SK-N-SH (cell line): ENCODE results near the gene MAP3K6. TPM values are rescaled to one million over a fixed set of nuclear protein-coding genes. Genes with fewer than 3 reads are reported as not detected.

Source experiments
- CTCF ChIA-PET: fragments of 300-600, 350-600 bp; formaldehyde crosslinking; extraction: SDS; loops from one replicate; lab custom pipeline; 2021; lab: Yijun Ruan, JAX
- POLR2A ChIA-PET: fragments of 350-600 bp; sonication (Branson Sonifier 250); formaldehyde crosslinking; extraction: SDS; loops from one replicate; lab custom pipeline; 2020; ENCODE audit warnings: antibody characterized with exemption, inconsistent platforms; lab: Yijun Ruan, JAX
- DNase-seq: peaks from one replicate; pipeline ENCODE4 v3.0.0; 2012
- H2AFZ ChIP-seq: fragments of 200-600 bp; sonication (generic); 2 replicates; pipeline ENCODE4 v1.8.1; 2016; ENCODE audit warnings: antibody characterized with exemption, mild to moderate bottlenecking, low read depth
- H3F3A ChIP-seq: fragments of 200-600 bp; sonication (generic); replicated peaks from 2 replicates; pipeline ENCODE3; 2016; ENCODE audit warnings: antibody characterized with exemption, mild to moderate bottlenecking; ENCODE audit not compliant: insufficient read depth
- H3K27ac ChIP-seq, 2 experiments: fragments of 200-500 bp in 1 of 2; fragments of 200-600 bp in 1 of 2; sonication (Bioruptor generic) in 1 of 2; sonication (generic), shearing (Covaris generic) in 1 of 2; 2 replicates each; pipeline versions ENCODE4 v1.5.1 to v1.6.1; 2014 to 2016; ENCODE audit warnings: low read depth in 2 of 2, inconsistent platforms in 1 of 2, low read length in 1 of 2, mild to moderate bottlenecking in 1 of 2, mixed read lengths in 1 of 2
- H3K27me3 ChIP-seq: fragments of 200-600 bp; sonication (generic), shearing (Covaris generic); 2 replicates; pipeline ENCODE4 v1.6.1; 2016; ENCODE audit warnings: mixed run types; ENCODE audit not compliant: insufficient read depth
- H3K36me3 ChIP-seq, 2 experiments: fragments of 200-500 bp in 1 of 2; fragments of 200-600 bp in 1 of 2; sonication (Bioruptor generic) in 1 of 2; sonication (generic) in 1 of 2; replicated peaks in 1 of 2; 2 replicates each; pipeline versions ENCODE3 to v1.5.1; 2014 to 2016; ENCODE audit warnings: low read length in 1 of 2, mild to moderate bottlenecking in 1 of 2; ENCODE audit not compliant: insufficient read depth in 2 of 2, control insufficient read depth in 1 of 2
- H3K4me1 ChIP-seq, 2 experiments: fragments of 200-500 bp in 1 of 2; fragments of 200-600 bp in 1 of 2; sonication (Bioruptor generic) in 1 of 2; sonication (generic), shearing (Covaris generic) in 1 of 2; 2 replicates each; pipeline versions ENCODE4 v1.5.1 to v1.6.1; 2014 to 2016; ENCODE audit warnings: low read depth in 1 of 2, low read length in 1 of 2, mixed run types in 1 of 2; ENCODE audit not compliant: insufficient read depth in 2 of 2, control insufficient read depth in 1 of 2
- H3K4me2 ChIP-seq: fragments of 200-600 bp; sonication (generic), shearing (Covaris generic); 2 replicates; pipeline ENCODE4 v1.6.1; 2017; ENCODE audit warnings: mixed run types
- H3K4me3 ChIP-seq, 2 experiments: fragments of 200-500 bp in 1 of 2; fragments of 200-600 bp in 1 of 2; sonication (Bioruptor generic) in 1 of 2; sonication (generic), shearing (Covaris generic) in 1 of 2; 2 replicates each; pipeline versions ENCODE4 v1.5.1 to v1.8.1; 2014 to 2016; ENCODE audit warnings: low read depth in 2 of 2, inconsistent platforms in 1 of 2, low read length in 1 of 2, mild to moderate bottlenecking in 1 of 2, mixed read lengths in 1 of 2, moderate library complexity in 1 of 2
- H3K79me2 ChIP-seq: fragments of 200-600 bp; sonication (generic); 2 replicates; pipeline ENCODE4 v1.8.1; 2017; ENCODE audit warnings: mild to moderate bottlenecking; ENCODE audit not compliant: insufficient read depth
- H3K9ac ChIP-seq: fragments of 200-600 bp; sonication (generic); 2 replicates; pipeline ENCODE4 v1.6.1; 2017; ENCODE audit warnings: mixed run types
- H3K9me2 ChIP-seq: fragments of 200-600 bp; sonication (generic); 2 replicates; pipeline ENCODE4 v1.6.1; 2017; ENCODE audit warnings: mixed run types
- H3K9me3 ChIP-seq: fragments of 200-600 bp; sonication (generic); 2 replicates; pipeline ENCODE4 v1.6.1; 2017; ENCODE audit warnings: mixed run types, mild to moderate bottlenecking, moderate library complexity
- H4K20me1 ChIP-seq: fragments of 200-600 bp; sonication (generic); 2 replicates; pipeline ENCODE4 v1.6.1; 2017; ENCODE audit warnings: mild to moderate bottlenecking, mixed run types; ENCODE audit not compliant: insufficient read depth
- ELF1 ChIP-seq: IDR thresholded peaks from 2 replicates; pipeline ENCODE4 v1.4.0; 2012
- FOSL2 ChIP-seq: IDR thresholded peaks from 2 replicates; pipeline ENCODE4 v1.4.0; 2012; ENCODE audit warnings: low read depth, mild to moderate bottlenecking, moderate library complexity, borderline replicate concordance
- JUND ChIP-seq: IDR thresholded peaks from 2 replicates; pipeline ENCODE4 v1.4.0; 2012
- MXI1 ChIP-seq: IDR thresholded peaks from 2 replicates; pipeline ENCODE4 v1.6.1; 2012; ENCODE audit warnings: mild to moderate bottlenecking, low read depth, low read length, improper control_type of control experiment
- NRF1 ChIP-seq: IDR thresholded peaks from 2 replicates; pipeline ENCODE4 v1.6.1; 2012; ENCODE audit warnings: low read depth, mild to moderate bottlenecking, low read length
- POLR2AphosphoS5 ChIP-seq: IDR thresholded peaks from 2 replicates; pipeline ENCODE4 v1.6.1; 2012; ENCODE audit warnings: low read depth, low read length
- RAD21 ChIP-seq: IDR thresholded peaks from 2 replicates; pipeline ENCODE4 v1.6.1; 2012; ENCODE audit warnings: mild to moderate bottlenecking, low read length
- RXRA ChIP-seq: IDR thresholded peaks from 2 replicates; pipeline ENCODE4 v1.4.0; 2012; ENCODE audit warnings: low read depth, mild to moderate bottlenecking, borderline replicate concordance
- YY1 ChIP-seq: IDR thresholded peaks from 2 replicates; pipeline ENCODE4 v1.4.0; 2012; ENCODE audit warnings: low read depth, mild to moderate bottlenecking
- WGBS: methylation state at CpG from one replicate; pipeline ENCODE4 v1.1.6; 2017; ENCODE audit warnings: low lambda C conversion rate; 5-methylcytosine and 5-hydroxymethylcytosine counted together
- polyA plus RNA-seq, 3 experiments: library from polyadenylated mRNA; depleted of rRNA; stranded (reverse); fragments of >200 nt; gene quantifications; 2 replicates each; pipeline ENCODE4 v1.2.3, GENCODE V29; 2012
- TF ChIP-seq, protein P1 (sequence below): fragments of 150-350 bp; IDR thresholded peaks from 2 replicates; pipeline ENCODE4 v1.6.1; 2016; ENCODE audit warnings: mild to moderate bottlenecking, low read depth, low read length
- TF ChIP-seq, protein P2 (sequence below): fragments of 200-600 bp; sonication (generic); IDR thresholded peaks from 2 replicates; pipeline ENCODE4 v1.6.1; 2017; ENCODE audit warnings: antibody characterized with exemption, mild to moderate bottlenecking, moderate library complexity

The MAP3K6 gene
- polyA plus RNA-seq, 1 of the 3 experiments (the other 2 are of a cell fraction): 17.3 TPM

DNA sequence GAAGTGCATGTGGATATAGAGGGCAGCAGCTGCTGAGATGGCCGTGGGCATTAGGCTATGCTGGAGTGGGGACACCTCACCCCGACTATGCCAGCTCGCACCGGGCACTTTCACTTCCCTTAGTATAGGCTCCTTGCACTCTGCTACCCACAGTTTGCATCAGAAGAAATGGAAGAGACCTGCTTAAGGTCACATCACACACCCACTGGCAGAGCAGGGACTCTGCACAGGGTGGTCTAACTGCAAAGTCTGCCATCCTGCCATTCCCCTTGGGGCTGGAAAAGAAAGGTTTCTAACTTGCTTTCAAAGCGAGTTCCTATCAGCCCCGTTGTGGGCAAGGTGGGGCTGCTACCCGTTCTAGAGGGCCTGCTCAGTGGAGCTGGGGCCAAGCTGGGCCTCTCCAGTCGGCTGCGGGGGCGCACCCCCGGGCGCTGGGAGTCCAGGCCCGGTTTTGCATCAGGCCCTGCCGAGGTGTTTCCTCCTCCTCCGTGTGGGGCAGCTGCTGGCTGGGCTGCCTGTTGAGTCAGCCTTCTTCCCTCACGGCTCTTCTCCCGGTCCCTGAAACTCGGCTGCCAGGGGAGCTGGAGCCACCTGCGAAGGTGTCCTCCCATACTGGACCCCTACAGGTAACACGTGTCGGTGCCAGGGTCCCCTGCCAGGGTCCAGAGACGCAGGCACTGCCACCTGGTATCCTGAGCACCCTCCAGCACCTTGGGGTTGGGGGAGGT is 25.1 kb downstream of the MAP3K6 start, which contains the start of gene SYTL1:
Gene SYTL1 (plus strand): TSS at position 498 of the 728 bp plus-strand sequence. CDS start 3,313 bp downstream, outside the sequence.
- Histone ChIP-seq H3K4me2 (peak within 1 kb of the TSS; percentile 65), H3K4me1 (peaks cover 0 to 8% of the 10 kb centered on the region in 2 experiments; a peak in 2 of 4 replicates), H3K36me3 (no peaks in the 10 kb centered on the region), H3K27ac (no peak within 1 kb of the TSS), H3F3A (no peaks in the 10 kb centered on the region), H3K79me2 (no peaks in the 10 kb centered on the region), H2AFZ (peak within 1 kb of the TSS; percentile 56; the same call in 1 of the 2 replicates), H4K20me1 (no peaks in the 10 kb centered on the region), H3K9ac (no peak within 1 kb of the TSS), H3K9me3 (no peaks in the 10 kb centered on the region), H3K4me3 (no peak within 1 kb of the TSS), H3K9me2 (no peaks in the 10 kb centered on the region), H3K27me3 (no peaks in the 10 kb centered on the region)
- ChIA-PET POLR2A (no interaction called here), CTCF (interaction anchor here (0.6 to 2.7 kb wide), 9 partner anchors 8 to 58 kb away, joined by 3 to 14 read pairs (median 5); no protein-coding TSS in a partner anchor)
- DNase-seq: peak; percentile 59
- TF ChIP-seq FOSL2: peak; percentile 43; the same call in 1 of the 2 replicates
- no peak for TF ChIP-seq MXI1
- TF ChIP-seq JUND: peak; percentile 24; the same call in 1 of the 2 replicates
- 50% methylated on average over 6 of the region's 22 CpGs for WGBS

DNA sequence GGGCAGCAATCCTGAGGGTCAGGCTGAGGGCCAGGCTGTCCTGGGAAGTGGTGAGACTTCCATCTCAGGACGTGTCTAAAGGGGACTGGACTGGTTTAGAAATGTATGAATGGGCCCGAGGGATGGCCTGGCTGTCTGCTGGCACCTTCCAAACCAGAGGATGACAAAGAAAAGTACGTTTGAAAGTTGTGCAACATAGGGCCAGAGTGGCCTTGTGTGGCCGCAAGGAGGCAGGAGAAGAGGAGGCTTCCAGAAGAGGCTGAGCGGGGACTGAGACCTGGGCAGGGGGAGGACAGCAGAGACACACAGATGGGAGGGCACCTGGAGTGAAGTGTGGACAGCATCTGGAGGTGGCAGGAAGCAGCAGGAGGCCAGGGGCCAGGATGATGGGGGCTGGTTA is 27.5 kb downstream of the MAP3K6 start:
- 86% methylated on average over 5 of the region's 5 CpGs for WGBS

More for the DNA sequence above, 27.5 kb downstream of the MAP3K6 start:
- POLR2A ChIA-PET: no interaction called here
- no peaks in the 10 kb centered on the region for H3K79me2 ChIP-seq
- no peak for TF ChIP-seq POLR2AphosphoS5
- TF ChIP-seq, protein P1, sequence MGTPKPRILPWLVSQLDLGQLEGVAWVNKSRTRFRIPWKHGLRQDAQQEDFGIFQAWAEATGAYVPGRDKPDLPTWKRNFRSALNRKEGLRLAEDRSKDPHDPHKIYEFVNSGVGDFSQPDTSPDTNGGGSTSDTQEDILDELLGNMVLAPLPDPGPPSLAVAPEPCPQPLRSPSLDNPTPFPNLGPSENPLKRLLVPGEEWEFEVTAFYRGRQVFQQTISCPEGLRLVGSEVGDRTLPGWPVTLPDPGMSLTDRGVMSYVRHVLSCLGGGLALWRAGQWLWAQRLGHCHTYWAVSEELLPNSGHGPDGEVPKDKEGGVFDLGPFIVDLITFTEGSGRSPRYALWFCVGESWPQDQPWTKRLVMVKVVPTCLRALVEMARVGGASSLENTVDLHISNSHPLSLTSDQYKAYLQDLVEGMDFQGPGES: no peak
- TF ChIP-seq YY1: no peak
- TF ChIP-seq RXRA: no peak
- TF ChIP-seq RAD21: no peak
- TF ChIP-seq, protein P2, sequence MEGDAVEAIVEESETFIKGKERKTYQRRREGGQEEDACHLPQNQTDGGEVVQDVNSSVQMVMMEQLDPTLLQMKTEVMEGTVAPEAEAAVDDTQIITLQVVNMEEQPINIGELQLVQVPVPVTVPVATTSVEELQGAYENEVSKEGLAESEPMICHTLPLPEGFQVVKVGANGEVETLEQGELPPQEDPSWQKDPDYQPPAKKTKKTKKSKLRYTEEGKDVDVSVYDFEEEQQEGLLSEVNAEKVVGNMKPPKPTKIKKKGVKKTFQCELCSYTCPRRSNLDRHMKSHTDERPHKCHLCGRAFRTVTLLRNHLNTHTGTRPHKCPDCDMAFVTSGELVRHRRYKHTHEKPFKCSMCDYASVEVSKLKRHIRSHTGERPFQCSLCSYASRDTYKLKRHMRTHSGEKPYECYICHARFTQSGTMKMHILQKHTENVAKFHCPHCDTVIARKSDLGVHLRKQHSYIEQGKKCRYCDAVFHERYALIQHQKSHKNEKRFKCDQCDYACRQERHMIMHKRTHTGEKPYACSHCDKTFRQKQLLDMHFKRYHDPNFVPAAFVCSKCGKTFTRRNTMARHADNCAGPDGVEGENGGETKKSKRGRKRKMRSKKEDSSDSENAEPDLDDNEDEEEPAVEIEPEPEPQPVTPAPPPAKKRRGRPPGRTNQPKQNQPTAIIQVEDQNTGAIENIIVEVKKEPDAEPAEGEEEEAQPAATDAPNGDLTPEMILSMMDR: no peak
- TF ChIP-seq ELF1: no peak
- no peak for TF ChIP-seq NRF1
- H3K27me3 ChIP-seq: no peaks in the 10 kb centered on the region
- CTCF ChIA-PET: interaction anchor here (1.1 to 1.8 kb wide), 4 partner anchors 10 to 50 kb away, joined by 3 to 5 read pairs (median 4); no protein-coding TSS in a partner anchor
- no peak overlapping the region for H3K27ac ChIP-seq
- no peak overlapping the region for H3K4me2 ChIP-seq
- no peaks in the 10 kb centered on the region for H3K9me2 ChIP-seq
- H3K9ac ChIP-seq: no peak overlapping the region
- DNase-seq: no peak
- no peaks in the 10 kb centered on the region for H3K9me3 ChIP-seq
- H3K4me1 ChIP-seq: peaks cover 0 to 8% of the 10 kb centered on the region in 2 experiments; a peak in 2 of 4 replicates
- no peaks in the 10 kb centered on the region for H3F3A ChIP-seq
- no peak overlapping the region for H3K4me3 ChIP-seq
- H4K20me1 ChIP-seq: no peaks in the 10 kb centered on the region
- peaks cover 0 to 17% of the 10 kb centered on the region in 2 experiments for H3K36me3 ChIP-seq
- no peak overlapping the region for H2AFZ ChIP-seq
